Left ventricle myocardium inferior (tissue), 1 donor: ENCODE measurements around the gene ODC1. TPM values are rescaled to one million over a fixed set of nuclear protein-coding genes. Genes with fewer than 3 reads are reported as not detected.

Experiments
- DNase-seq: peaks from one replicate; pipeline ENCODE4 v3.0.0-alpha.2; 2020
- H3K27ac ChIP-seq: fragments of 200-600 bp; replicated peaks from 2 replicates; pipeline ENCODE4 v1.8.0; 2021
- H3K27me3 ChIP-seq: fragments of 200-600 bp; 2 replicates; pipeline ENCODE4 v1.8.0; 2021; ENCODE audit warnings: low read depth
- H3K36me3 ChIP-seq: fragments of 200-600 bp; 2 replicates; pipeline ENCODE4 v1.8.0; 2021
- H3K4me1 ChIP-seq: fragments of 200-600 bp; 2 replicates; pipeline ENCODE4 v1.8.0; 2021
- H3K4me3 ChIP-seq: fragments of 200-600 bp; 2 replicates; pipeline ENCODE4 v1.8.0; 2021; ENCODE audit warnings: mild to moderate bottlenecking, moderate library complexity
- H3K9me3 ChIP-seq: fragments of 200-600 bp; replicated peaks from 2 replicates; pipeline ENCODE4 v1.8.0; 2021
- CTCF ChIP-seq: fragments of 200-600 bp; IDR thresholded peaks from 2 replicates; pipeline ENCODE4 v1.8.0; 2021; ENCODE audit warnings: antibody characterized with exemption, mild to moderate bottlenecking, borderline replicate concordance
- intact Hi-C: fragments of 100-400 bp; cut with micrococcal nuclease; formaldehyde crosslinking; loops from one replicate; pipeline ENCODE4 v1.11.0; 2022
- total RNA-seq: library from RNA; stranded (reverse); fragmentation: NEBNext Ultra II Directional; extraction: Animal tissue kit (Norgen Biotek cat#: 25700); gene quantifications from one replicate; pipeline ENCODE4 v1.2.1, GENCODE V29; 2021
- donor health status: DM: no; HTN: yes; CAD: no; lungs with severe emphysema.

ODC1 gene
- total RNA-seq, 1 donor from 2014 or later, result 41.7 TPM

GRCh38 chr2:10399358-10399757, 48.8 kb downstream of the ODC1 start:
- intact Hi-C loops, result no loop called here
- peak overlapping the region; percentile 81 for H3K27ac ChIP-seq

GRCh38 chr2:10398496-10398895, 49.6 kb downstream of the ODC1 start:
- intact Hi-C loops, result no loop called here
- no peak for TF ChIP-seq CTCF
- Histone ChIP-seq H3K4me1 (peaks cover 64% of the 10 kb centered on the region), H3K27ac (peak overlapping the region; percentile 64), H3K4me3 (no peak overlapping the region), H3K9me3 (no peaks in the 10 kb centered on the region), H3K36me3 (no peaks in the 10 kb centered on the region), H3K27me3 (no peaks in the 10 kb centered on the region)
- DNase-seq, result peak; percentile 56

More at GRCh38 chr2:10399358-10399757, 48.8 kb downstream of the ODC1 start:
- peaks cover 71% of the 10 kb centered on the region for H3K4me1 ChIP-seq
- no peak overlapping the region for H3K4me3 ChIP-seq
- TF ChIP-seq CTCF, result no peak
- DNase-seq, result no peak
- H3K9me3 ChIP-seq, result no peaks in the 10 kb centered on the region
- no peaks in the 10 kb centered on the region for H3K27me3 ChIP-seq
- no peaks in the 10 kb centered on the region for H3K36me3 ChIP-seq

GRCh38 chr2:10397878-10398277, 50.2 kb downstream of the ODC1 start:
- peak overlapping the region; percentile 64 for H3K27ac ChIP-seq
- intact Hi-C loops, result no loop called here

GRCh38 chr2:10397297-10397875, 50.7 kb downstream of the ODC1 start:
- H3K9me3 ChIP-seq, result no peaks in the 10 kb centered on the region
- H3K4me1 ChIP-seq, result peaks cover 67% of the 10 kb centered on the region
- no peak for TF ChIP-seq CTCF
- no peaks in the 10 kb centered on the region for H3K27me3 ChIP-seq
- intact Hi-C loops, result no loop called here
- peak overlapping the region; percentile 64 for H3K27ac ChIP-seq
- H3K4me3 ChIP-seq, result no peak overlapping the region
- no peaks in the 10 kb centered on the region for H3K36me3 ChIP-seq
- no peak for DNase-seq

More at GRCh38 chr2:10397878-10398277, 50.2 kb downstream of the ODC1 start:
- H3K9me3 ChIP-seq, result no peaks in the 10 kb centered on the region
- H3K4me3 ChIP-seq, result no peak overlapping the region
- DNase-seq, result no peak
- H3K4me1 ChIP-seq, result peaks cover 67% of the 10 kb centered on the region
- H3K36me3 ChIP-seq, result no peaks in the 10 kb centered on the region
- TF ChIP-seq CTCF, result no peak
- H3K27me3 ChIP-seq, result no peaks in the 10 kb centered on the region

GRCh38 chr2:10396464-10396863, 51.7 kb downstream of the ODC1 start:
- Histone ChIP-seq H3K27me3 (no peaks in the 10 kb centered on the region), H3K4me3 (no peak overlapping the region), H3K27ac (peak overlapping the region; percentile 64), H3K4me1 (peaks cover 66% of the 10 kb centered on the region), H3K9me3 (no peaks in the 10 kb centered on the region), H3K36me3 (no peaks in the 10 kb centered on the region)
- intact Hi-C loops, result no loop called here
- TF ChIP-seq CTCF, result no peak
- no peak for DNase-seq

- intact Hi-C loops, result no loop called here
- Histone ChIP-seq H3K9me3 (no peaks in the 10 kb centered on the region), H3K27me3 (no peaks in the 10 kb centered on the region), H3K36me3 (no peaks in the 10 kb centered on the region), H3K4me3 (no peak overlapping the region), H3K27ac (no peak overlapping the region), H3K4me1 (peaks cover 63% of the 10 kb centered on the region)
- DNase-seq, result no peak
- no peak for TF ChIP-seq CTCF
These were observed 52.2 kb downstream of the ODC1 start for GRCh38 chr2:10395893-10396292.
